ENCODE measurements around the gene GAK. TPM values are rescaled to one million over a fixed set of nuclear protein-coding genes. Genes with fewer than 3 reads are reported as not detected.

Gene GAK
- total and polyA plus RNA-seq, 2 experiments from 2014 or later: 87.1 to 88.4 TPM

- no peak for DNase-seq (ENCODE audit: low spot score)
- no peaks in the 10 kb centered on the region for H3K9me2 ChIP-seq (replicated peaks; ENCODE audit: insufficient read depth)
- no peak overlapping the region for H3K4me3 ChIP-seq
- TF ChIP-seq EZH2phosphoT487 (IDR thresholded peaks at IDR 0.05; ENCODE audit: low read depth, severe bottlenecking, unreplicated experiment) (no peak), CTCF (IDR thresholded peaks at IDR 0.05; ENCODE audit: poor library complexity) (no peak), EZH2 (IDR thresholded peaks at IDR 0.05; ENCODE audit: borderline replicate concordance) (no peak)
- H3K4me2 ChIP-seq: no peak overlapping the region
- H3K27me3 ChIP-seq: peaks cover 41% of the 10 kb centered on the region
- no peaks in the 10 kb centered on the region for H3K79me2 ChIP-seq
- no peaks in the 10 kb centered on the region for H3K36me3 ChIP-seq (replicated peaks; ENCODE audit: insufficient read depth, low read depth)
- H2AFZ ChIP-seq: no peak overlapping the region
- H3K27ac ChIP-seq: no peak overlapping the region
- no peaks in the 10 kb centered on the region for H3K4me1 ChIP-seq (ENCODE audit: insufficient read depth)
- H4K20me1 ChIP-seq (ENCODE audit: insufficient read depth, poor library complexity, severe bottlenecking): no peaks in the 10 kb centered on the region
- H3K9me3 ChIP-seq (ENCODE audit: low read depth): no peaks in the 10 kb centered on the region
- 92% methylated on average over 16 of the region's 16 CpGs for WGBS (ENCODE audit: low lambda C conversion rate, missing lambda C conversion rate)
Measured at GRCh38 chr4:821631-822030, 110.5 kb downstream of the GAK start.

GRCh38 chr4:821181-821591, 110.9 kb downstream of the GAK start:
- Histone ChIP-seq H3K9me3 (ENCODE audit: low read depth) (no peaks in the 10 kb centered on the region), H3K9me2 (replicated peaks; ENCODE audit: insufficient read depth) (no peaks in the 10 kb centered on the region), H3K27ac (no peak overlapping the region), H3K4me1 (ENCODE audit: insufficient read depth) (no peaks in the 10 kb centered on the region), H3K36me3 (replicated peaks; ENCODE audit: insufficient read depth, low read depth) (no peaks in the 10 kb centered on the region), H3K27me3 (peaks cover 40% of the 10 kb centered on the region), H3K79me2 (no peaks in the 10 kb centered on the region), H3K4me2 (no peak overlapping the region), H3K4me3 (no peak overlapping the region), H2AFZ (no peak overlapping the region), H4K20me1 (ENCODE audit: insufficient read depth, poor library complexity, severe bottlenecking) (no peaks in the 10 kb centered on the region)
- no peak for DNase-seq (ENCODE audit: low spot score)
- 85% methylated on average over 19 of the region's 22 CpGs for WGBS (ENCODE audit: low lambda C conversion rate, missing lambda C conversion rate)
- no peak for TF ChIP-seq CTCF (IDR thresholded peaks at IDR 0.05; ENCODE audit: poor library complexity)
- TF ChIP-seq EZH2phosphoT487 (IDR thresholded peaks at IDR 0.05; ENCODE audit: low read depth, severe bottlenecking, unreplicated experiment): no peak
- TF ChIP-seq EZH2 (IDR thresholded peaks at IDR 0.05; ENCODE audit: borderline replicate concordance): no peak

- Histone ChIP-seq H3K27me3 (peaks cover 40% of the 10 kb centered on the region), H3K9me2 (replicated peaks; ENCODE audit: insufficient read depth) (no peaks in the 10 kb centered on the region), H3K4me2 (no peak overlapping the region), H2AFZ (no peak overlapping the region), H3K4me1 (ENCODE audit: insufficient read depth) (no peaks in the 10 kb centered on the region), H3K36me3 (replicated peaks; ENCODE audit: insufficient read depth, low read depth) (no peaks in the 10 kb centered on the region), H3K79me2 (no peaks in the 10 kb centered on the region), H3K9me3 (ENCODE audit: low read depth) (no peaks in the 10 kb centered on the region), H3K4me3 (no peak overlapping the region), H4K20me1 (ENCODE audit: insufficient read depth, poor library complexity, severe bottlenecking) (no peaks in the 10 kb centered on the region), H3K27ac (no peak overlapping the region)
- 91% methylated on average over 23 of the region's 24 CpGs for WGBS (ENCODE audit: low lambda C conversion rate, missing lambda C conversion rate)
- TF ChIP-seq EZH2phosphoT487 (IDR thresholded peaks at IDR 0.05; ENCODE audit: low read depth, severe bottlenecking, unreplicated experiment) (no peak), CTCF (IDR thresholded peaks at IDR 0.05; ENCODE audit: poor library complexity) (no peak), EZH2 (IDR thresholded peaks at IDR 0.05; ENCODE audit: borderline replicate concordance) (no peak)
- DNase-seq (ENCODE audit: low spot score): no peak
Measured at GRCh38 chr4:820230-821172, 111.6 kb downstream of the GAK start.

Data from hepatocyte (in vitro differentiated cells).